ENCODE results near the gene PIKFYVE. TPM values are rescaled to one million over a fixed set of nuclear protein-coding genes. Genes with fewer than 3 reads are reported as not detected.
"Not testable (repeated sequence)": the region's sequence is repeated elsewhere in the genome, so short reads cannot be mapped to it uniquely, and the experiment has no call there.

PIKFYVE gene
- total RNA-seq, 4 donors from 2014 or later: 11.9 to 35.6 (median 18.0) TPM

GRCh38 chr2:208373460-208374089, 107.5 kb downstream of the PIKFYVE start:
- no peak for DNase-seq
- TF ChIP-seq EP300 (IDR thresholded peaks at IDR 0.05; ENCODE audit: low read depth) (no peak), CTCF (IDR thresholded peaks at IDR 0.05) (peak; percentile 47 to 92 (median 81))
- intact Hi-C loops (cut with DNase I; ENCODE audit: low total_unique reads) (no loop called here), in situ Hi-C loops (cut with MboI; ENCODE audit: low pct_ligation_motif_present in 1 of 4, low pct_unique_long_range_greater_than_20kb in 1 of 4, low sequenced_read_pairs in 3 of 4) (no loop called here)
- H3K4me3 ChIP-seq: no peak overlapping the region
- no peaks in the 10 kb centered on the region for H3K36me3 ChIP-seq
- H3K9me3 ChIP-seq: no peaks in the 10 kb centered on the region
- no peak overlapping the region for H3K27ac ChIP-seq
- 48% methylated on average over 2 of the region's 2 CpGs for WGBS, 2 donors (ENCODE audit: low coverage in 1 of 2)
- H3K27me3 ChIP-seq: no peaks in the 10 kb centered on the region
- no peaks in the 10 kb centered on the region for H3K4me1 ChIP-seq

GRCh38 chr2:208375491-208376068, 109.5 kb downstream of the PIKFYVE start:
- no peak for DNase-seq
- WGBS, 2 donors (ENCODE audit: low coverage in 1 of 2): 90 to 92% methylated on average over 1 of the region's 1 CpG
- H3K4me1 ChIP-seq: no peaks in the 10 kb centered on the region
- no peaks in the 10 kb centered on the region for H3K9me3 ChIP-seq
- no peaks in the 10 kb centered on the region for H3K27me3 ChIP-seq
- no peak overlapping the region for H3K4me3 ChIP-seq
- in situ Hi-C loops (cut with MboI; ENCODE audit: low pct_ligation_motif_present in 1 of 4, low pct_unique_long_range_greater_than_20kb in 1 of 4, low sequenced_read_pairs in 3 of 4) (loop anchor here in 1 of 4 donors (25.0 kb wide), 1 partner anchor 837 kb away; no protein-coding TSS in a partner anchor), intact Hi-C loops (cut with DNase I; ENCODE audit: low total_unique reads) (no loop called here)
- H3K27ac ChIP-seq: no peak overlapping the region
- no peak for TF ChIP-seq POLR2A (IDR thresholded peaks at IDR 0.05)
- TF ChIP-seq POLR2AphosphoS5 (IDR thresholded peaks at IDR 0.05): no peak
- H3K36me3 ChIP-seq: no peaks in the 10 kb centered on the region

GRCh38 chr2:208377344-208377860, 111.3 kb downstream of the PIKFYVE start:
- H3K9me3 ChIP-seq; DNase-seq; H3K27ac ChIP-seq; H3K4me1 ChIP-seq; H3K4me3 ChIP-seq; intact Hi-C loops (cut with DNase I; ENCODE audit: low total_unique reads); H3K36me3 ChIP-seq; H3K27me3 ChIP-seq: not testable (repeated sequence)
- 83% methylated on average over 22 of the region's 40 CpGs; no CpG with 5 or more reads in 1 of the 2 donors for WGBS, 2 donors (ENCODE audit: low coverage in 1 of 2)
- in situ Hi-C loops (cut with MboI; ENCODE audit: low pct_ligation_motif_present in 1 of 4, low pct_unique_long_range_greater_than_20kb in 1 of 4, low sequenced_read_pairs in 3 of 4): loop anchor here in 1 of 4 donors (25.0 kb wide), 1 partner anchor 835 kb away; no protein-coding TSS in a partner anchor

GRCh38 chr2:208379192-208379591, 113.1 kb downstream of the PIKFYVE start:
- no peak for TF ChIP-seq POLR2AphosphoS5 (IDR thresholded peaks at IDR 0.05)
- TF ChIP-seq CTCF (IDR thresholded peaks at IDR 0.05): no peak
- TF ChIP-seq POLR2A (IDR thresholded peaks at IDR 0.05): no peak
- TF ChIP-seq EP300 (IDR thresholded peaks at IDR 0.05; ENCODE audit: low read depth): no peak
- in situ Hi-C loops (cut with MboI; ENCODE audit: low pct_ligation_motif_present in 1 of 4, low pct_unique_long_range_greater_than_20kb in 1 of 4, low sequenced_read_pairs in 3 of 4) (loop anchor here in 1 of 4 donors (25.0 kb wide), 1 partner anchor 833 kb away; no protein-coding TSS in a partner anchor), intact Hi-C loops (cut with DNase I; ENCODE audit: low total_unique reads) (no loop called here)
- Histone ChIP-seq H3K36me3 (no peaks in the 10 kb centered on the region), H3K4me3 (no peak overlapping the region), H3K27ac (no peak overlapping the region), H3K4me1 (no peaks in the 10 kb centered on the region), H3K27me3 (peaks cover 5% of the 10 kb centered on the region), H3K9me3 (no peaks in the 10 kb centered on the region)
- no peak for DNase-seq
- WGBS, 2 donors (ENCODE audit: low coverage in 1 of 2): 86 to 95% methylated on average over 3 of the region's 3 CpGs

GRCh38 chr2:208384637-208385036, 118.6 kb downstream of the PIKFYVE start:
- Histone ChIP-seq H3K27me3 (peaks cover 7% of the 10 kb centered on the region), H3K9me3 (no peaks in the 10 kb centered on the region), H3K36me3 (no peaks in the 10 kb centered on the region), H3K4me3 (no peak overlapping the region), H3K4me1 (no peaks in the 10 kb centered on the region), H3K27ac (no peak overlapping the region)
- intact Hi-C loops (cut with DNase I; ENCODE audit: low total_unique reads): no loop called here
- in situ Hi-C loops (cut with MboI; ENCODE audit: low pct_ligation_motif_present in 1 of 4, low pct_unique_long_range_greater_than_20kb in 1 of 4, low sequenced_read_pairs in 3 of 4): loop anchor here in 1 of 4 donors (25.0 kb wide), 1 partner anchor 828 kb away; no protein-coding TSS in a partner anchor
- TF ChIP-seq EP300 (IDR thresholded peaks at IDR 0.05; ENCODE audit: low read depth) (no peak), POLR2AphosphoS5 (IDR thresholded peaks at IDR 0.05) (no peak), CTCF (IDR thresholded peaks at IDR 0.05) (no peak), POLR2A (IDR thresholded peaks at IDR 0.05) (no peak)
- 53 to 60% methylated on average over 4 of the region's 4 CpGs for WGBS, 2 donors (ENCODE audit: low coverage in 1 of 2)
- no peak for DNase-seq
